ENCODE results near the gene SUGT1. TPM values are rescaled to one million over a fixed set of nuclear protein-coding genes. Genes with fewer than 3 reads are reported as not detected.

The SUGT1 gene
- total and polyA plus RNA-seq, 11 donors, result 32.7 to 70.8 (median 47.4) TPM

DNA sequence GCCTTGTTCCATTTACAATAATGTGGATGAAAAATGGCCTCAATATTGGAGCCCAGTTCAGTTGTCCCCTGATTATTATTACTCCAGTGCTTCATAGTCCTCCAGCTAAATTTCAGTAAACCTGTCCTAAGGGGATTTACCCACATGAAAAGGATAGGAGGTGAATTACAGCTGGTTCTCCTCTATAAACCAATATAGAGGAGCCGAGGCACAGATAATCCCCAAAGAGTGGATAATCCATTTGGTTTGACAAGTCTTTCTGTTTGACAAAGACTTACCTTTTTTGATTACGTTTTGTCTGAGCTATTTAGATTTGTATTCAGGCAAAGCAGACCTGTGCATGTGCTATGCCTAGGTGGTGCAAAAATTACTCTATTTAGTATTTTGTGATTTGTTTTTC, 84.3 kb downstream of the SUGT1 start:
- peaks cover 15 to 75% (median 41%) of the 10 kb centered on the region in 9 donors for H3K27me3 ChIP-seq
- intact Hi-C loops (cut with DNase I), result no loop called here
- DNase-seq, result no peak
- no peaks in the 10 kb centered on the region for H3K9me3 ChIP-seq
- H3K27ac ChIP-seq, result no peak overlapping the region
- WGBS, 4 donors, result 93 to 96% (median 93%) methylated on average over 2 of the region's 2 CpGs
- no peaks in the 10 kb centered on the region for H3K36me3 ChIP-seq
- H3K4me3 ChIP-seq, result no peak overlapping the region
- no peak for TF ChIP-seq POLR2A (IDR thresholded peaks at IDR 0.05)
- TF ChIP-seq CTCF (IDR thresholded peaks at IDR 0.05), result no peak
- ATAC-seq, result no peak
- peaks cover 0 to 14% (median 8%) of the 10 kb centered on the region in 12 donors for H3K4me1 ChIP-seq

DNA sequence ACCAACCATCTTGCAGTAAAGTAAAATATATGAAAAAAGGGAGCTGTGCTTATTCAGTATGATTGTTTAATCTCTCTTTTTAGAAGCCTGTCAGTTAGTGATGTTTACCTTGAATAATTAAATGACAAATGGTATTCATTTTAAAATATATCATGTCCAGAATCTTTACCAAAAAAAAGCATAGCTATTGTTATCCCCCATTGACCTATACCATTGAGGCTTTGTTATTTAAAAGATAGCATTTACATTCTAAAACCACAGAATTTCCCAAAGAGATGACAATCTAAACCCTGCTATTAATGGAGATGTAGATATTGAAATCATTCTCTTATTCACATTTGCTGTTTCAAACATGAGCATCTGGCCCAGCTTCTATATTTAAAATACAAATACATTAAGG, 84.8 kb downstream of the SUGT1 start:
- DNase-seq (no peak), ATAC-seq (no peak)
- no peak for TF ChIP-seq POLR2A (IDR thresholded peaks at IDR 0.05)
- no peak for TF ChIP-seq CTCF (IDR thresholded peaks at IDR 0.05)
- Histone ChIP-seq H3K4me1 (peaks cover 0 to 14% (median 8%) of the 10 kb centered on the region in 12 donors), H3K36me3 (no peaks in the 10 kb centered on the region), H3K27ac (no peak overlapping the region), H3K9me3 (no peaks in the 10 kb centered on the region), H3K4me3 (no peak overlapping the region), H3K27me3 (peaks cover 15 to 77% (median 41%) of the 10 kb centered on the region in 9 donors)
- intact Hi-C loops (cut with DNase I), result no loop called here

DNA sequence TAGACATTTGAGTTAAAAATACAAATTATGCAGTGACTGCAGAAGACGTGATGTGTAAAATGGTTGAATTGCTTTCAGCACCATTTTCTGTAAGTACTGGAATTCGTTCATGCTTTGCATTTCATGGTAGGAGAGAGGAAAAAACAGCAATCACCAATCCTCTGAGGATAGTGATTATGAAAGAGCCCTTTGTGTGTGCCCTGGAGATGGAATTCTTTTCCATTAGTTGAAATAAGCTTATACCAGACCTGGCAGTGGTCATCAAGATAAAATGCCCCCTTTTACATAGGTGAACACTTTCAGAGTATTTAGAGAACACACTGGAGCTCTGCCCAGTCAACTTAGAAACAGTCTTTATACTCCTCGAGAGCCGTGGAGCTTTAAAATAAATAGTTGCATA, 85.3 kb downstream of the SUGT1 start:
- Histone ChIP-seq H3K9me3 (no peaks in the 10 kb centered on the region), H3K36me3 (no peaks in the 10 kb centered on the region), H3K27me3 (peaks cover 15 to 74% (median 41%) of the 10 kb centered on the region in 9 donors), H3K4me3 (no peak overlapping the region), H3K4me1 (peaks cover 0 to 14% (median 8%) of the 10 kb centered on the region in 12 donors), H3K27ac (no peak overlapping the region)
- ATAC-seq (no peak), DNase-seq (no peak)
- intact Hi-C loops (cut with DNase I), result no loop called here
- TF ChIP-seq CTCF (IDR thresholded peaks at IDR 0.05) (no peak), POLR2A (IDR thresholded peaks at IDR 0.05) (no peak)
- 83 to 91% (median 86%) methylated on average over 4 of the region's 4 CpGs for WGBS, 4 donors

DNA sequence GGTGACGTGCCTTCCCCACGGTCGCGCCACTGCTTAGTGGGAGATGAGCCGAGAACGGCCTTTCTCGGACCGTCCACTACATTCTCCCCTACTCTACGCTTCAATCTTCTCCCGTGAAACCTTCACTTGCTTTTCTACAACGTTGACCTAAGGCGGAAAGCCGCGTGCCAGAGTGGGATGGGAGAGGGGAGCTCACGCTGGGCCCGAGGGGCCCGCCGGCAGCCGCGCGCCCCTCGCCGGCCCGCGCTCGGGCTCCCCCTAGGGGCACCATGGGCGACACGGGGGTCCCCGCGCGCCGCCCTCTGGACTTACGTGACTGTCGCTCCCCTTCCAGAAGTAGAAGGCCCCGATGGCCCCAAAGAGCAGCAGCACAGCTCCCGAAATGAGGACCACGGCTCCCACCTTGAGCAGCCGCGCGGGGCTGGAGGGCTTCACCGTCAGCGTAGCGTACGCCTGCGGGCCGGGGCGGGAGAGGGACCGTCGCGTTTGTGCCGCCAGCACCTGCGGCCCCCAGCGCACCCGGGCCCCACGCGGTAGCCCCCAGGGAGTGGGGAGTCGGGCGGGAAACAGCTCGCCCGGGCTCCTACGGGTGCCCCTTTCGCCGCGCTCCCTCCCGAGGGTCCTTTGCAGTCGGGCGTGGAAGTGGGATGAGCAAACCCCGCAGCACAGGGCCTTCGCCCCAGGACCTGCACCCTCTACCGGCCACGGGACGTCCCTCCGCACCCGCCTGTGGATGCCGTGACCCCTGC, 86.3 kb downstream of the SUGT1 start:
- no peaks in the 10 kb centered on the region for H3K36me3 ChIP-seq
- no peak overlapping the region for H3K27ac ChIP-seq
- peak; percentile 7 to 68 (median 51) for TF ChIP-seq CTCF (IDR thresholded peaks at IDR 0.05)
- TF ChIP-seq POLR2A (IDR thresholded peaks at IDR 0.05), result no peak
- peaks cover 15 to 75% (median 41%) of the 10 kb centered on the region in 9 donors for H3K27me3 ChIP-seq
- peak in 2 of 4 donors; percentile 54 to 69 for ATAC-seq
- DNase-seq, result peak in 2 of 5 donors; percentile 18 to 54
- WGBS, 4 donors, result 4 to 15% (median 6%) methylated on average over 19 to 75 of the region's 75 CpGs
- H3K9me3 ChIP-seq, result peaks cover 0 to 3% (median 0%) of the 10 kb centered on the region in 12 donors
- H3K4me1 ChIP-seq, result peaks cover 0 to 14% (median 8%) of the 10 kb centered on the region in 12 donors
- intact Hi-C loops (cut with DNase I), result no loop called here
- peak overlapping the region; percentile 14 to 58 (median 43) for H3K4me3 ChIP-seq

Measured in heart left ventricle (tissue), 16 donors.